ENCODE results near the gene NRF1.
"Not testable (repeated sequence)": the region's sequence is repeated elsewhere in the genome, so short reads cannot be mapped to it uniquely, and the experiment has no call there.

Gene NRF1

GRCh38 chr7:129611246-129612111 lies at the start of gene NRF1:
Gene NRF1 (plus strand): TSS chr7:129611720. CDS start chr7:129657352, 45,632 bp downstream.
- peak; percentile 75 for DNase-seq

GRCh38 chr7:129566323-129566722 lies 45.2 kb upstream of the NRF1 start:
- not testable (repeated sequence) for DNase-seq

- no peak for DNase-seq
These were observed 44.1 kb upstream of the NRF1 start for GRCh38 chr7:129567377-129567776.

GRCh38 chr7:129568240-129568639 lies 43.3 kb upstream of the NRF1 start:
- DNase-seq: no peak

GRCh38 chr7:129569326-129569725 lies 42.2 kb upstream of the NRF1 start:
- DNase-seq: no peak

GRCh38 chr7:129569811-129570215 lies 41.7 kb upstream of the NRF1 start:
- DNase-seq: no peak

- no peak for DNase-seq
These were observed 40.3 kb upstream of the NRF1 start for GRCh38 chr7:129571201-129571600.

- no peak for DNase-seq
These were observed 39.3 kb upstream of the NRF1 start for GRCh38 chr7:129572205-129572604.

GRCh38 chr7:129574487-129574886 lies 37.0 kb upstream of the NRF1 start:
- no peak for DNase-seq

GRCh38 chr7:129575699-129576098 lies 35.8 kb upstream of the NRF1 start:
- DNase-seq: no peak

- DNase-seq: no peak
These were observed 35.4 kb upstream of the NRF1 start for GRCh38 chr7:129576138-129576537.

- no peak for DNase-seq
These were observed 32.7 kb upstream of the NRF1 start for GRCh38 chr7:129578829-129579228.

- DNase-seq: not testable (repeated sequence)
These were observed 25.3 kb upstream of the NRF1 start for GRCh38 chr7:129586179-129586578.

GRCh38 chr7:129588268-129588667 lies 23.3 kb upstream of the NRF1 start:
- no peak for DNase-seq

- DNase-seq: no peak
These were observed 19.7 kb upstream of the NRF1 start for GRCh38 chr7:129591868-129592267.

- peak; percentile 9 for DNase-seq
These were observed 15.1 kb upstream of the NRF1 start for GRCh38 chr7:129596386-129596785.

- DNase-seq: no peak
These were observed 13.8 kb upstream of the NRF1 start for GRCh38 chr7:129597672-129598071.

GRCh38 chr7:129599174-129599573 lies 12.3 kb upstream of the NRF1 start:
- DNase-seq: no peak

GRCh38 chr7:129603594-129603993 lies 7.9 kb upstream of the NRF1 start:
- not testable (repeated sequence) for DNase-seq

GRCh38 chr7:129604021-129604420 lies 7.5 kb upstream of the NRF1 start:
- not testable (repeated sequence) for DNase-seq

- DNase-seq: no peak
These were observed 6.6 kb upstream of the NRF1 start for GRCh38 chr7:129604713-129605437.

- no peak for DNase-seq
These were observed 5.4 kb upstream of the NRF1 start for GRCh38 chr7:129605960-129606614.

GRCh38 chr7:129606803-129607202 lies 4.7 kb upstream of the NRF1 start:
- no peak for DNase-seq
